ENCODE data around the gene NFIA.
A peak's percentile ranks its signal among the peaks of the same experiment; 100 is the strongest.

Gene NFIA

DNA sequence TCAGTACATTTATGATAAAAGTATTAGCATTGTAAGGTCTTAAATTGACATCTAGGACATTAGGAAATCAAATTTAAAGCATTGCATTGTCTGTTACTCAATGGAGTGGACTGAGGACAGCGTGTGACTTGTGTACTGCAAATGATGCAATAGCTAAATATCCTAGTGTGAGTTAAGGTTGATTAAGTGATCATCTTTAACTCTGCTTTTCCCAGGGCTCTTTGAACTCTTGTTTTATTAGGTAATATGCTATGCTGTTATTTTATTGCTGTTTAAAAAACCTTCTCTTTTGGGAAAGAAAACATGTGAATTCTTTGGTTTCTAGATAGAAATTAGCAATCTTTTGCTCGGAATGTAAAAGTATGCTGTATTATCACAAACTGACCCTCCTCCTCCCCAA, 38.6 kb downstream of the NFIA start (continued):
- TF ChIP-seq, protein P1, sequence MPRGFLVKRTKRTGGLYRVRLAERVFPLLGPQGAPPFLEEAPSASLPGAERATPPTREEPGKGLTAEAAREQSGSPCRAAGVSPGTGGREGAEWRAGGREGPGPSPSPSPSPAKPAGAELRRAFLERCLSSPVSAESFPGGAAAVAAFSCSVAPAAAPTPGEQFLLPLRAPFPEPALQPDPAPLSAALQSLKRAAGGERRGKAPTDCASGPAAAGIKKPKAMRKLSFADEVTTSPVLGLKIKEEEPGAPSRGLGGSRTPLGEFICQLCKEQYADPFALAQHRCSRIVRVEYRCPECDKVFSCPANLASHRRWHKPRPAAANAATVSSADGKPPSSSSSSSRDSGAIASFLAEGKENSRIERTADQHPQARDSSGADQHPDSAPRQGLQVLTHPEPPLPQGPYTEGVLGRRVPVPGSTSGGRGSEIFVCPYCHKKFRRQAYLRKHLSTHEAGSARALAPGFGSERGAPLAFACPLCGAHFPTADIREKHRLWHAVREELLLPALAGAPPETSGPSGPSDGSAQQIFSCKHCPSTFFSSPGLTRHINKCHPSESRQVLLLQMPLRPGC (tag by site-specific recombination; IDR thresholded peaks at IDR 0.05) = no peak
- no peak for TF ChIP-seq SCRT2 (tag by site-specific recombination; IDR thresholded peaks at IDR 0.05)
- TF ChIP-seq ZNF391 (tag by site-specific recombination; IDR thresholded peaks at IDR 0.05; ENCODE audit: borderline replicate concordance, low read depth) = no peak
- TF ChIP-seq ZNF274 (IDR thresholded peaks at IDR 0.05; ENCODE audit: low read length) = no peak
- TF ChIP-seq ZNF274 (tag by site-specific recombination; IDR thresholded peaks at IDR 0.05; ENCODE audit: borderline replicate concordance) = no peak
- TF ChIP-seq ZNF544 (tag by site-specific recombination; IDR thresholded peaks at IDR 0.05) = no peak
- TF ChIP-seq BCL11B (tag by site-specific recombination; IDR thresholded peaks at IDR 0.05; ENCODE audit: low read depth) = no peak
- no peak for TF ChIP-seq ZNF571 (tag by site-specific recombination; IDR thresholded peaks at IDR 0.05)
- TF ChIP-seq EGR2 (tag by site-specific recombination; IDR thresholded peaks at IDR 0.05; ENCODE audit: low read depth) = no peak
- no peak for TF ChIP-seq ZNF302 (tag by site-specific recombination; IDR thresholded peaks at IDR 0.05; ENCODE audit: low read depth)
- no peak for TF ChIP-seq ZNF223 (tag by site-specific recombination; IDR thresholded peaks at IDR 0.05)
- TF ChIP-seq, protein P2, sequence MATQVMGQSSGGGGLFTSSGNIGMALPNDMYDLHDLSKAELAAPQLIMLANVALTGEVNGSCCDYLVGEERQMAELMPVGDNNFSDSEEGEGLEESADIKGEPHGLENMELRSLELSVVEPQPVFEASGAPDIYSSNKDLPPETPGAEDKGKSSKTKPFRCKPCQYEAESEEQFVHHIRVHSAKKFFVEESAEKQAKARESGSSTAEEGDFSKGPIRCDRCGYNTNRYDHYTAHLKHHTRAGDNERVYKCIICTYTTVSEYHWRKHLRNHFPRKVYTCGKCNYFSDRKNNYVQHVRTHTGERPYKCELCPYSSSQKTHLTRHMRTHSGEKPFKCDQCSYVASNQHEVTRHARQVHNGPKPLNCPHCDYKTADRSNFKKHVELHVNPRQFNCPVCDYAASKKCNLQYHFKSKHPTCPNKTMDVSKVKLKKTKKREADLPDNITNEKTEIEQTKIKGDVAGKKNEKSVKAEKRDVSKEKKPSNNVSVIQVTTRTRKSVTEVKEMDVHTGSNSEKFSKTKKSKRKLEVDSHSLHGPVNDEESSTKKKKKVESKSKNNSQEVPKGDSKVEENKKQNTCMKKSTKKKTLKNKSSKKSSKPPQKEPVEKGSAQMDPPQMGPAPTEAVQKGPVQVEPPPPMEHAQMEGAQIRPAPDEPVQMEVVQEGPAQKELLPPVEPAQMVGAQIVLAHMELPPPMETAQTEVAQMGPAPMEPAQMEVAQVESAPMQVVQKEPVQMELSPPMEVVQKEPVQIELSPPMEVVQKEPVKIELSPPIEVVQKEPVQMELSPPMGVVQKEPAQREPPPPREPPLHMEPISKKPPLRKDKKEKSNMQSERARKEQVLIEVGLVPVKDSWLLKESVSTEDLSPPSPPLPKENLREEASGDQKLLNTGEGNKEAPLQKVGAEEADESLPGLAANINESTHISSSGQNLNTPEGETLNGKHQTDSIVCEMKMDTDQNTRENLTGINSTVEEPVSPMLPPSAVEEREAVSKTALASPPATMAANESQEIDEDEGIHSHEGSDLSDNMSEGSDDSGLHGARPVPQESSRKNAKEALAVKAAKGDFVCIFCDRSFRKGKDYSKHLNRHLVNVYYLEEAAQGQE (tag by site-specific recombination; IDR thresholded peaks at IDR 0.05) = no peak
- no peak for TF ChIP-seq ZBTB10 (tag by site-specific recombination; IDR thresholded peaks at IDR 0.05)
- TF ChIP-seq ZBTB49 (tag by site-specific recombination; IDR thresholded peaks at IDR 0.05; ENCODE audit: low read depth) = no peak
- TF ChIP-seq ZNF362 (tag by site-specific recombination; IDR thresholded peaks at IDR 0.05) = no peak
- no peak for TF ChIP-seq ZNF664 (tag by site-specific recombination; IDR thresholded peaks at IDR 0.05)
- TF ChIP-seq ZNF155 (tag by site-specific recombination; IDR thresholded peaks at IDR 0.05) = no peak
- TF ChIP-seq ZNF658 (tag by site-specific recombination; IDR thresholded peaks at IDR 0.05) = no peak
- no peak for TF ChIP-seq ZNF791 (tag by site-specific recombination; IDR thresholded peaks at IDR 0.05)
- TF ChIP-seq ZFP69B (tag by site-specific recombination; IDR thresholded peaks at IDR 0.05) = no peak
- no peak for TF ChIP-seq ZNF704 (tag by site-specific recombination; IDR thresholded peaks at IDR 0.05)
- no peak for TF ChIP-seq SP7 (tag by site-specific recombination; IDR thresholded peaks at IDR 0.05)
- TF ChIP-seq ZNF16 (tag by site-specific recombination; IDR thresholded peaks at IDR 0.05; ENCODE audit: low read depth) = no peak
- no peak for TF ChIP-seq HOXC10 (CRISPR knock-in tag; IDR thresholded peaks at IDR 0.05)
- TF ChIP-seq, protein P3, sequence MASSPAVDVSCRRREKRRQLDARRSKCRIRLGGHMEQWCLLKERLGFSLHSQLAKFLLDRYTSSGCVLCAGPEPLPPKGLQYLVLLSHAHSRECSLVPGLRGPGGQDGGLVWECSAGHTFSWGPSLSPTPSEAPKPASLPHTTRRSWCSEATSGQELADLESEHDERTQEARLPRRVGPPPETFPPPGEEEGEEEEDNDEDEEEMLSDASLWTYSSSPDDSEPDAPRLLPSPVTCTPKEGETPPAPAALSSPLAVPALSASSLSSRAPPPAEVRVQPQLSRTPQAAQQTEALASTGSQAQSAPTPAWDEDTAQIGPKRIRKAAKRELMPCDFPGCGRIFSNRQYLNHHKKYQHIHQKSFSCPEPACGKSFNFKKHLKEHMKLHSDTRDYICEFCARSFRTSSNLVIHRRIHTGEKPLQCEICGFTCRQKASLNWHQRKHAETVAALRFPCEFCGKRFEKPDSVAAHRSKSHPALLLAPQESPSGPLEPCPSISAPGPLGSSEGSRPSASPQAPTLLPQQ (tag by site-specific recombination; IDR thresholded peaks at IDR 0.05) = 0 out of 2 replicates have a peak, but pooled peaks have one; percentile 22
- TF ChIP-seq ZNF416 (tag by site-specific recombination; IDR thresholded peaks at IDR 0.05) = no peak
- TF ChIP-seq GFI1B (tag by site-specific recombination; IDR thresholded peaks at IDR 0.05) = no peak
- no peak for TF ChIP-seq ZNF114 (tag by site-specific recombination; IDR thresholded peaks at IDR 0.05)

Data from HEK293 (cell line).